HG03571 (cell line): ENCODE results near the gene RBFA.
"Not testable (repeated sequence)": the region's sequence is repeated elsewhere in the genome, so short reads cannot be mapped to it uniquely, and the experiment has no call there.

Experiments used
- ATAC-seq: cut with Tn5 transposase; IDR thresholded peaks from one replicate; pipeline ENCODE4 v1.9.1; 2021; ENCODE audit not compliant: unreplicated experiment

The RBFA gene

GRCh38 chr18:80034068-80034851 lies at the start of gene RBFA:
TSS of gene RBFA (plus strand) at chr18:80034434. CDS start at chr18:80034496, 62 bp downstream.
- peak; percentile 71 for ATAC-seq

- no peak for ATAC-seq
Measured at GRCh38 chr18:79985172-79985571, 49.1 kb upstream of the RBFA start.

- ATAC-seq, result no peak
Measured at GRCh38 chr18:79986726-79987125, 47.5 kb upstream of the RBFA start.

GRCh38 chr18:79987566-79987965 lies 46.7 kb upstream of the RBFA start:
- no peak for ATAC-seq

- ATAC-seq, result peak; percentile 59
Measured at GRCh38 chr18:79988071-79988450, 46.2 kb upstream of the RBFA start.

- peak; percentile 94 for ATAC-seq
Measured at GRCh38 chr18:79988451-79989194, 45.6 kb upstream of the RBFA start, which contains the start of gene TXNL4A. TSS of gene TXNL4A (minus strand) at chr18:79988563. CDS start at chr18:79988392, 171 bp downstream.

GRCh38 chr18:79989195-79989497 lies 45.1 kb upstream of the RBFA start:
- ATAC-seq, result no peak

- ATAC-seq, result no peak
Measured at GRCh38 chr18:79991494-79991893, 42.7 kb upstream of the RBFA start.

- ATAC-seq, result not testable (repeated sequence)
Measured at GRCh38 chr18:79999701-80000100, 34.5 kb upstream of the RBFA start.

GRCh38 chr18:80000877-80001276 lies 33.4 kb upstream of the RBFA start:
- ATAC-seq, result no peak

- no peak for ATAC-seq
Measured at GRCh38 chr18:80002468-80002867, 31.8 kb upstream of the RBFA start.

- no peak for ATAC-seq
Measured at GRCh38 chr18:80004600-80005342, 29.5 kb upstream of the RBFA start.

- no peak for ATAC-seq
Measured at GRCh38 chr18:80006724-80007123, 27.5 kb upstream of the RBFA start.

GRCh38 chr18:80009661-80010550 lies 24.3 kb upstream of the RBFA start:
- no peak for ATAC-seq

GRCh38 chr18:80010551-80010906 lies 23.7 kb upstream of the RBFA start:
- no peak for ATAC-seq

GRCh38 chr18:80011496-80012137 lies 22.6 kb upstream of the RBFA start:
- ATAC-seq, result not testable (repeated sequence)

- ATAC-seq, result no peak
Measured at GRCh38 chr18:80012714-80013113, 21.5 kb upstream of the RBFA start.

GRCh38 chr18:80022613-80023012 lies 11.6 kb upstream of the RBFA start:
- no peak for ATAC-seq

- no peak for ATAC-seq
Measured at GRCh38 chr18:80023173-80023572, 11.1 kb upstream of the RBFA start.

- no peak for ATAC-seq
Measured at GRCh38 chr18:80026363-80026762, 7.9 kb upstream of the RBFA start.
